HG03442 (cell line): Measurements from ENCODE around the gene SH2B2.

Source experiments
- ATAC-seq: cut with Tn5 transposase; IDR thresholded peaks from one replicate; pipeline ENCODE4 v1.9.1; 2021; ENCODE audit warnings: mild to moderate bottlenecking, moderate library complexity; ENCODE audit not compliant: unreplicated experiment

Gene SH2B2

DNA sequence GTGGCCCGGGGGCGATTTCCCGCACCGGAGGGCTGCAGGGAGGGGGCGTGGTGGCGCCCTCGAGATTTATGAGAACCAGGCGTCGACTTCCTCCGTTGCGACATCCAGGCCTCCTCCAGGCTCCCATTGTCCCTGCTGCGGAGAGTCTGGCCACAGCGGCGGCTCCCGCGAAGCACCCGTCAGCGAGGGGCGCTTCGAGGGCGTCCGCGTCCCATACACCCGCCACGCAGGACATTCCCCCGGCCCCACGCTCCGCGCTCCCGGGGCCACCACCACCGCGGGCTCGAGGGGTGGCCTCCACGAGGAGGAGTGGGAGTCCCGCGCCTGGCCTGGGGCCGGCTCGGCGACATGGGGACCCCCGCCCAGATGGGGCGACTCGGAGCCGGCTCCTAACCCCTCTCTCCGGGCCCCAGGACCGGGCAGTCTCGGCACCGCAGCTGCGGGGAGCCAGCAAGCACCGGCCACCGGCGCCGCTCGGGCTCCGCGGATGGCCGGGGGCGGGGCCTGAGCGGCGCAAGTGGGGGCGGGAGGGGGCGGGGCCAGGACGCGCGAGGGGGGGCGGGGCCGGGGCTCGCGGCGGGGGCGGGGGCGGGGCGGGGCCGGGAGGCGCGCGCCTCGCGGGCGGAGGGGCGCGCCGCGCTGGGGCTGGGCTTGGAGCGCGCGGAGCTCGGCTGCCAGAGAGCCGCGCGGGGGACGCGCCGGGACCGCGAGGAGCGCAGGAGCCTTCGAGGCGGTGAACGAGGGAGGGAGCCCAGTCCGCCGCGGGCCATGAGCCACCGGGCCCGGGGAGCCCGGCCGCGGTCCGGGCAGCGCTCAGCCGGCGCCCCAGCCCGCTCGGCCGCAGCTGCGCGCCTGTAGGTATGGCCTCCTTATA, at the start of gene SH2B2:
TSS of gene SH2B2 (plus strand) at position 632 of the 874 bp plus-strand sequence. CDS start 13,683 bp downstream, outside the sequence.
- peak; percentile 22 for ATAC-seq

DNA sequence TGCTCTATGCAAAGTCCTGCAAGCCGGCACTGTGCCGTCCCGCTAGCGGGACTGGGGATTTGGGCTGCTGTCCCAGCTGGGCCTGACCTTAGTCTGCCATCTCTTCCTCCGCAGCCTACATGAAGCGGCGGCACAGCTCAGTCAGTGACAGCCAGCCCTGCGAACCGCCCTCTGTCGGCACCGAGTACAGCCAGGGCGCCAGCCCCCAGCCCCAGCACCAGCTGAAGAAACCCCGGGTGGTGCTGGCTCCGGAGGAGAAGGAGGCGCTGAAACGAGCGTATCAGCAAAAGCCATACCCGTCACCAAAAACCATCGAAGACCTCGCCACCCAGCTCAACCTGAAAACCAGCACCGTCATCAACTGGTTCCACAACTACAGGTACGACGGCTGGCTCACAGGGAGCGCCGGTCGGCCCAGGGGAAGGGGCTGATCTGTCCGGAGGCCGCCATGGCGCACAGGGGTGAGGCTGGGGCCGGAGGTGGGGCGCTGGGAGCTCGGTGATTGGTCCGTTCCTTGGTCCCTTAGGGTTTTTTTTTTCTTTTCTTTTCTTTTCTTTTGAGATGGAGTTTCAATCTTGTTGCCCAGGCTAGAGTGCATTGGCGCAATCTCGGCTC, 47.4 kb upstream of the SH2B2 start:
- no peak for ATAC-seq

DNA sequence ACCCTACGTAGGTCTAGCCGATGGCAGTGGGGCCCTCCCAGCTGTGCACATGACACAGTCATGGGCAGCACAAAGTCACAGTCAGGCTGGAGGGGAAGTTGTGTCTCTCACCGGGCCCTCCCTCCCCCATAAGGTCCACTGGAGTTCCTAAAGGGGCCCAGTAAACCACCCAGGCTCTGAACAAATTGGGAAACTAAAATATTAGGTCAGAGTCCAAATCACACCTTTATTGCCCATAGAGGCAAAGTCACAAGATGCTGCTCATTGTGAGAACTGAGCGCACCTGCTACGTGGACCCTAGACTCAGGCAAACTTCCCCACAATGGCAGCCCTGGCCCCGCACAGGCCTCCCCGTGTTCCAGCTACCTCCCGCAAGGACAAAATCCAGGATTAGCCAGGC, 45.2 kb upstream of the SH2B2 start:
- ATAC-seq = no peak

DNA sequence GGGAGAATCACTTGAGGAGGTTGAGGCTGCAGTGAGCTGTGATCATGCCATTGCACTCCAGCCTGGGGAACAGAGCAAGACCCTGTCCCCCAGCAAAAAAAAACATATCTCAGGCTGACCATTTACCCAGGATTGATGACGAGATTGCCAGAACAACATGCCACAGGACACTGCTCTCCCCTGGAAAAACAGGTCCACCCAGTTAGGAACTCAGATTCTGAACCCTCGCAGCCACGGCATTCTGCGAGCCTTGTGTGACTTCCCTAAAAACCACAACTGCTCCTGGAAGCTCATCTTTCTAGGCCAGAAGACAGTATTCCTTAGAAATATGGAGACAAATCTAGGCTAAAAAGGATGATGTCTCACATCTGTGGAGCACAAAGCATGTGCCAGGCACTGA, 42.1 kb upstream of the SH2B2 start:
- ATAC-seq = no peak

DNA sequence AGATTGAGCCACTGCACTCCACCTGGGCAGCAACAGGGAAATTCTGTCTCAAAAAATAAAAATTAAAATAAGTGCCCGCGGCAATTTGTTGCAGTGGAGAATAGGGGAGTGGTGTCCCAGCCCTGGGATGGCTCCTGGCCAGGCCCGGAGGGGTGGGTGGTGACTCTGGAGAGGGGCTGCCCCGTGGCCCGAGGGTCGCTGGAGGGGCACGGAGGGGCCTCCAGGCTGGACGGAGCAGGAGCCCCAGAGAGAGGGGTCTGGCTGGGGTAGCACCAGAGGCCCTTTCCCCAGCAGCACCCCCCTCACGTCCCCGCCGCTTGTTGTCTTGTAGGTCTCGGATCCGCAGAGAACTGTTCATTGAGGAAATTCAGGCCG, 38.6 kb upstream of the SH2B2 start:
- ATAC-seq = no peak

DNA sequence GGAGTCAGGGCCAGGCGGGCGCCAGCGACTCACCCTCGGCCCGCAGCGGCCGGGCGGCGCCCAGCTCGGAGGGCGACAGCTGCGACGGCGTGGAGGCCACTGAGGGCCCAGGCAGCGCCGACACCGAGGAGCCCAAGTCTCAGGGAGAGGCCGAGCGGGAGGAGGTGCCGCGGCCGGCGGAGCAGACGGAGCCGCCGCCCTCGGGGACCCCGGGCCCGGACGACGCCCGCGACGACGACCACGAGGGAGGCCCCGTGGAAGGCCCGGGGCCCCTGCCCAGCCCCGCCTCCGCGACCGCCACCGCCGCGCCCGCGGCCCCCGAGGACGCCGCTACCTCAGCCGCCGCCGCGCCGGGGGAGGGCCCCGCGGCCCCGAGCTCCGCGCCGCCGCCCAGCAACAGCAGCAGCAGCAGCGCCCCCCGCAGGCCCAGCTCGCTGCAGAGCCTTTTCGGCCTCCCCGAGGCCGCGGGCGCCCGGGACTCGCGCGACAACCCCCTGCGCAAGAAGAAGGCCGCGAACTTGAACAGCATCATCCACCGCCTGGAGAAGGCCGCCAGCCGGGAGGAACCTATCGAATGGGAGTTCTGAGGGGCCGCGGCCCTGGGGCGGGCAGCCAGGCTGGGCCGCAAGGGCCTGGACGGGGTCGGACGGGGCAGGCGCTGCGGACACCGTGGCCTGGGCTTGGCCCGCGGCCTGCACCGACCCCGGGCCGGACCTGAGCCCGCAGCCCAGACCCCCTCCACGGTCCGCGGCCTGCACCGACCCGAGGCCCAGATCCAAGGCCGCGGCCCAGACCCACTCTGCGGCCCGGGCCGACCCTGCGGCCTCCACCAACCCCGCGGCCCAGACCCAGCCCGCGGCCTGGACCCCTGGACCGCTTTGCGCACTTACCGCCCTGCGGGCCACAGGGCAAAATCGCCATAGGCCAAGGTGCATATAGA, 37.9 kb upstream of the SH2B2 start:
- ATAC-seq = no peak

DNA sequence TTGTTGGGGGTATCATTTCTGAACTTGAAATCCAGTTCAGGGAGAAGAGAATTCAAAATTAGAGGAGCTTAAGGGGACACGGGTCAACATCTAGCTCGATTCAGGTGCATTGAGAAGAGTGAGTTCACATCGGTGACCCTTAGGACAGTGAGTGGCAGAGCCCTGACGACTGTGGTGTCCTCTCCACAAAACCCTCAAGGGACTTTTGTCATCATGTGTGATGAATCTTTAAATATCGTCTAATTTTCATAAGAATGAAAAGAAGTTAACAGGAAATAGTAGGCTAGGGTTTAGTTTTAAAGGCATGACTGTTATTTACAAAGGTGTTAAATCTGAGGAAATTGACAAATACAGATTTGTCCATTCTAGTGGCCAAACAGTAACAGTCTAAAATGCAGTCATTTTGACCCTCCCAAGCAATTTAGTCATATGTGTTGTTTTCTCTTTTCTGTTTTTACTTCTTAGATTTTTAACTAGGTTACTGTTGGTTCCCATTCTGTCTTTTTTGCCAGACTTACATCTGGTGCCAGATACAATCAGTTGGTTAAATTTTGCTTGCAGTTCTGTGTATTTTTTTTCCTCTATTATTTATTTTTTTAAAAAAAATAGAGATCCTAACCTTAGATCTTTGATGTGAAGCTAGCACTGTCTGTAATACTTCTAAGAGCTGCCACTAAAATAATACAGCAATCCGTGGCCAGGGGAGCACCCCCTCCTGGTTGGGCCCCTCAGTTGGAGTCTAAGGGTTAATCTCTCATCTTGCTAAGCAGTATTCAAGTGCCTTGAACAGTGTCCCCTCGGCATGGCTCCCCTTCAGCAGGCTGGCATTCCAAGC, 34.9 kb upstream of the SH2B2 start:
- no peak for ATAC-seq

DNA sequence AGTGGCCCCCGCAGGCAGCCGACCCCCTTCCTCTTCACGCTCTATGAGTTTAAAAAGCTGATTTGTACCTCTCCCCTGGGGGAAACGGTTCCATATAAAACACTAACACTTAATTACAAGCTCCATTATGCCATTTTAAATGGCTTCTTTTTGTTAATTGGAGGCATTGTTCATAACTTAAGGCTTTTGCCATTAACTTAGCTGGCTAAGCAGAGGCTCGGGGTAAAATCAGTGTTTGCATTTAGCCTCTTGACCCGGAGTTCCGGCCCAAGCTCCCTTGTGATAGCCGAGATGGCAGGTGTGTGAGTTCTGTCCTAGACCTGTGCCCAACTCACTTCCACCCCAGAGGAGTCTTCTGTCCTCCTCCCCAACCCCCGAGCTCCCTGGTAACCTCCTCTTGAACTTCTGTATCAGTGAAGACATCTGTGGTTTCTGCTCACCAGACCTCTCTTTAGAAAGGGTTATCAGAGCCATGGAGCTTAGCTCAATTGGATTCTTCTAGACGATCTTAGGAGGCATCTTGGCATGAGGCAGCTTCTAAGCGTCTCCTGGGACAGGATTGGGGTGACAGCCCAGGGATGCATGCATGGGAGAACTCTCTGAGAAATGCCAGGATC, 34.2 kb upstream of the SH2B2 start:
- ATAC-seq = no peak

DNA sequence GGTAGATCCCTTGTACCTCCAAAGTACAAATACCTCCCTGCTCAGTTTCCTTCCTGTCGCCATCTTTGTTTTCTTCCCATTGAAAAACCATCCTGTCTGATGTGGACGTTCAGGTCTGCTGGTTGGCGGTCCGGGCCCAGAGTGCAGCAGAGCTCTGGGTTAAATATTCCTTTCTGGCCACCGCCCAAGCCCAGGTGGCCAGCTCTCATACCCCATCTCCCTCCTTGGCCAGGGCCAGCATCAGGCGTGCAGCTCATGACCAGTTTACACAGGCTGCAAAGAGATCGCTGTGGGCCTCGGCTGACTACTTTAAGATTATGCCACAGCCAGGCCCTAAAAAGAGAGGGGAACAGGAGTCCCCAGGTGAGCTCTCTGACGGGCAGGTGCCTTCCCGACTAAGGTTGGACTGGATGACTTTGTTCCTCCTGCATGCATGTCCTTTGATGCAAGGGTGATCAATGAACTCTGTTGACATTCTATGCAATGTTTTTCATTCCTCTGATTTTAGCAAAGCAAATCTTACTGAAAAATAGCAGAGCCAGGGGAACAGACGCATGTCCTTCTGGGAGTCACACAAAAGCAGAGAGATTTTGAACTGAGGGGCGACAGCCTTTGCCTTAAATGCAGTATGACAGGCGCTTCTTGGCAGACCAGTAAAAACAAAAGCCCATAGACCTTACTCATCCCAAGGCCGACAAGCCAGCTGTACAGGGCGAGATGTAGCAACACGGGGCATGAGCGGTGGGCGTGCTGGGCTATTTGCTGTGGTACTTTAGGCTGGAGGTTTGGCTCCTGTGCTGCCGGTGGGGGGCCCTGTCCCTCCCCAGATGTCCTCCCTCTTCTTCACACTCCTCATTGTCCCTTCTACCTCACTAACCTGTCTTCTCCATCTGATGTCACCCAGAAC, 33.3 kb upstream of the SH2B2 start:
- no peak for ATAC-seq

DNA sequence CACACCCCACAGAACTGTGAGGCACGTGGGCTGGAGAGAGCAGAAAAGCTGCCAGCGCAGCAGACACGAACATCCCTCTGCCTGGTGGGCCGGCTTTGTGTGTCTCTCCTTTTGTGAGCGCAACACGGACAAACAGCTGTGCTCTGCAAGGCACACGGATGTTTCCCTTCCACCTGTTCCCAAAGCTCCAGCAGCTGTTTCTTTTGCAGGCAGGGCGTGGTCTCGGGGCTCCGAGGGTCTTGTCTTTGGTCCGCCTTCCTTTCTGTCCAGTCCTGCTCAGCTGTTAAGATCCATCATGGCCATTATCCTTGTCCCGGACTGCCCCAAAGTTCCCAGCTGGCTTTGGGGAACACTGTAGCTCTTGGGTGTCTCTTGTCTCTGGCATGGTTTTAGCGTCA, 32.7 kb upstream of the SH2B2 start:
- no peak for ATAC-seq

DNA sequence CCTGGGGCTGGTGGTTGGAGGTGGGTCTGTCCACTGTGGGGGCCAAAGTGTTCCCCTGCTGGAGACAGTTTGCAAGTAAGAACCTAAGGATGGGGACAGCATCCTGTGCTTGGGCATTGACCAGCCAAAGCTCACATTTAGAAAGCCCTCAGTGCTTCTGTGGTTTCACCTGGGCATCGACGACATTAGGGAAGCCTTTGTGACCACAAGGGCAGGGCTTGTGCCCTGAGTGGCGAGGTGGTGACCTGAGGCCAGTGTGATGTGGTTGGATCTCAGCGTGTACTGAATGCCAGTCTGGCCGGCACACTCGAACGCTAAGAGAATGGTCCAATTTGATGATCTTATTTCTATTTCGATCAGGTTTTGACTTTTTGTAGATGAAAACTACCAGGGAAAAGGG, 32.1 kb upstream of the SH2B2 start:
- ATAC-seq = no peak

DNA sequence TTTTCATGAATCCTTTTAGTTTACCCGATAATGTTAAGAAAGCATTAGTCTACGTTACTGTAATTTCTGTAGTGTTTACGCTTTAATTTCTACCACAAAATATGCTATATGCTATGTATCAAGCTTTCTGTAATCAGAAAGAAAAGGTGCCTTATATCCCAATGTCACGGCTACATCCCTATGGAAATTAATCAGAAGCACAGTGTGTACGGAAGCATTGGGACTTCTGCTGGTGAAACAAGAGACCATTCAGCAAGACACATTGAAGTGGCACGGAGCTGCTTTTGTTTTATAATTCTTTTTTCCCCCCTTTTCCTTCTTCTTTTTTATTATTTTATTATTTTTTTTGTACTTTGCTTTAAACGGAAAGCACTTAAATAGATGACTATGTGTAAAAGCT, 31.2 kb upstream of the SH2B2 start:
- no peak for ATAC-seq

DNA sequence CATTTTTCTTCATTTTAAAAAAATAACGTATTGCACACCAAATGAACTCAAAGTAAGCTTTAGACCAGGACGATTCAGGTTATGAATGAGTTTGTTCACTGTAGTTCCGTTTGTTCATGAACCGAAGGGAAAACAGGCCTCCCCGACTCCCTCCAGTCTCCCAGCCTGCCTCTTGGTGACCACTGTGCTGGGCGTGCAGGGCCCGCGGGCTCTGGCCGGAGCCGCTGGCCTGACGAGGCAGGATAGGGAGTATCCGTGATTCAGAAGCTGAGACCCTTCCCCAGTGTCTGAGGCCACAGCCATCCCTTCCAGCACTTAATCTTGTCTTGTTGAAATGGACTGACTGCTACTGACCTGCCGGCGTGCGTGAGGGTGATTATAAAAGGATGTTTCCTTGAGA, 30.8 kb upstream of the SH2B2 start:
- no peak for ATAC-seq

DNA sequence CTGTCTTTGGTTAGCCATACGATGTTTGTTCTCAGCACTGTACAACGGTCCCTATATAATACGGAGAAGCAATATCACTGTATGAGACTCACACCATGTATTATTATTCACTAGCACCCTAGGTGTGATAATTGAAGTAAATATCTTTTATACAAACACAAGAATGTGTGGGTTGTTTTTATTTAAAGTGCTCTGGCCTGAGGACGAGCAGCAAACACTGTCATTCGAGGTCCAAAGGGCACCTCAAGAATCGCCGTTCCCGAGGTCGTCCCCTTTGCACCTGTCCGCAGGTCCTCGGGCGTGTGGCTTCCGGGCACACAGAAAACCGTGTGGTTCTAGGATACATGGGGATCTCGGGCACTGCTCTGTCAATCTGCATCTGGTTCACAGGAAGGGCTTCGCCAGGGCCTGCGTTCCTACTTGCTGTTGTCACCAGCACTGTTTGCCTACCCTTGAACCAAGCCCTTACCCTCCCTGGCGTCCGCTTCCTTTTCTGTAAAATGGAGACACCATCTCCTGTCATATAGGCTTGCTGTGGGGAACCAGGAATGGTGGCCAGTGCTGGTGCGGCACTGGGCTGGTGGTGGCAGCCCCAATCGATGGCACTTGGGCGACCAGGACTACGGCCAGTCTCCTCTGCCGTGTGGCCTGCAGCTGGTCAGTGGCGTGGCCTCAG, 28.5 kb upstream of the SH2B2 start:
- no peak for ATAC-seq

DNA sequence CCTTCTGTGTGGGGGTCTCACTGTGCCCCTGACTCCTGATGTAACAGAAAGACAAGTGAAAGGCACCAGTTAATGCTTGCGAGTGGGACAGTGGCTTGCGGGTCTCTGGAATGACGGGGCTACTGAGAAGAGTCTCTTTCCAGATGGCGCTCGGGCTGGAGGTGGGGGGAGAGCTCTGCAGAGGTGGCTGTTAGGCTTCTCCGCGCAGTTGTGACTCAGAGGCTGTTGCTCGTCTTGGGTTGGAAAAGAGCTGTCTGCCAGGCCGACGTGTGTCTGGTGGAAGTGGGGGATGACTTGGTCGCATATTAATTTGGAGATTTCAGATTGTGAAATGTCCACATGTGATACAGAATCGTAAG, 27.9 kb upstream of the SH2B2 start:
- no peak for ATAC-seq

DNA sequence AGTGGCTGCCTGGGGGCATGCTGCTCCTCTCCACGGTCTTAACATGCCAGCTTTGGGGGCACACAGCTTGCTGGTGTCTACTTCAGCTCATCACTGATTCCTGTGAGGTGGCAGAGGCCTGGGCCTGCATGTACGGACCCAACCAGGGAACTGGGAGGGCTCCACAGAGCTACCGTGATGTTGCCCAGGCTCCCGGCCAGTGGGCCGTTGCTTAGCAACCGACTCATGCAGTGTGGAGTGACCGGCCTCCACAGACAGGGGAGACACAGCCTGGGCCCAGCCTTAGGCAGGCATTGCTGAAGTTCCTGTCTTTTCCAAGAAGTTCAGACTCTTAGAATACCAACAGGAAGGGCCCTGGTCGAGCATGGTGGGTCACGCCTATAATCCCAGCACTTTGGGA, 25.8 kb upstream of the SH2B2 start:
- ATAC-seq = no peak

DNA sequence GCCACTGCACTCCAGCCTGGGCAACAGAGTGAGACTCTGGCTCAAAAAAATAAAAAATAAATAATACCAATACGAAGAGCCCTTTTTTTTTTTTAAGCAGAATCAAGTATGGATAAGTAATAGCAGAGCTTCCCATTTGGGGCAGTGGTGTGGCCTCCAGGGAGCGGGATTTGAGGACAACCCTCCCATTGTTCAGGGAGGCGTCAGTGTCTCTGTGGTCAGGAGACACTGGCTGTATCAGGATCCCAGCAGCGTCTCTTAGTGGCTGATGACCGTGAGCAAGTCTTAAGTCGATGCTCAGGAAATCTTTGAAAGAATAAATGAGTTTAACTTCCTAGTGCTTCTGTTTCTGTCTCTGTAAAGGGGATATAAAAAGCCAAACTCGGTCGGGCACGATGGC, 25.2 kb upstream of the SH2B2 start:
- no peak for ATAC-seq

DNA sequence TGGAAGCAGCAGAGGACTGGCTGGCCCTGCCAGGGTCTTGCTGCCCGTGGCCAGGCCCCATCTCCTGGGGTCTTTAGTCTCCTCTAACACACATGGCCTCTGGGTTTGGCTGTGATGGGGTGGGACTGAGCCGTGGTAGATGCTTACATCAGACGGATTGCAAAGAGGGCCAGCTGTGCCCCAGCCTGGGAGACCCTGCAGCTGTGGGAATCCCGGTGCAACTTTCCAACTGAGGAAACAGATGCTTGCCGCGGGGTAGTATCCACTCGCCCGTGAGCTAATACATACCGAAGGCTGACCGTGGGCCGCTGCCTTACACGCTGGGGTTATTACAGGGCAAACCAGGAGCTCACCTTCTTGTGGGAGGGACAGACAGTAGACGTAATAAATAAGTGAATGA, 24.1 kb upstream of the SH2B2 start:
- ATAC-seq = no peak
